ENCODE measurements around the gene RFX6. TPM values are rescaled to one million over a fixed set of nuclear protein-coding genes. Genes with fewer than 3 reads are reported as not detected.

Gene RFX6
- total RNA-seq, 2 donors from 2014 or later: not detected

DNA sequence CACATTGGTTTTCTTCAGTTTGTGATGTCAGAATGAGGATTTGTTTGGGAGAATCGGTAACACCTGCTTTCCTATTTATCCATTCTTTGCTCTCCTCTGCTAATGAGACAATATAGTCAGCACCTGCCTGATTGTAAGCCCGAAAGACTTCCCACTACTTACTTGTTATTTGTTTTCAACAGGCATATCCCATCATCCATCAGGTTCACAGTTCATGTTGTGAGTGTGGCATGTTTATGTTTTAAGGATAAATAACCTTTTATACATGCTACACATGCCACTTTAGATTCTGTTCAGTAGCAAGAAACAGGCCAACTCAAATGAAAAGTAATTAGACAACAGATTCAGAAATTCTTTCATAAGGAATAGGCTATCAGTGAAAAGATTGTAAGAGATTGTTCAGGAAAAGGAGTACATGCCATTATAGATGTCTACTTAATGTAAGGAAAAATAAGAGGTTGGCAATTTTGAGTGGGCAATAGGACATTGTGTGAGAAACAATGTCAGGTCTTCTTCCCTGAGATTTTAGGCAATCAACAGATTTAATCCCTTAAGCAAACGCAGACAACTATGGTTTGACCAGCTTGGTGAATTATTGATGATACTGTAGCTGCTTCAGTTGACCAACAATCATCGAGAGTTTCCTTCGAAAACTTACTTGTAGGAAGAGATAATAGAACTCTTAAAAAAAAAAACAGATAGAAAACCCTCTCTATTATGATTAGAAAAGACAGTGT lies 40.3 kb upstream of the RFX6 start:
- H3K4me3 ChIP-seq: no peak overlapping the region
- TF ChIP-seq, protein P1, sequence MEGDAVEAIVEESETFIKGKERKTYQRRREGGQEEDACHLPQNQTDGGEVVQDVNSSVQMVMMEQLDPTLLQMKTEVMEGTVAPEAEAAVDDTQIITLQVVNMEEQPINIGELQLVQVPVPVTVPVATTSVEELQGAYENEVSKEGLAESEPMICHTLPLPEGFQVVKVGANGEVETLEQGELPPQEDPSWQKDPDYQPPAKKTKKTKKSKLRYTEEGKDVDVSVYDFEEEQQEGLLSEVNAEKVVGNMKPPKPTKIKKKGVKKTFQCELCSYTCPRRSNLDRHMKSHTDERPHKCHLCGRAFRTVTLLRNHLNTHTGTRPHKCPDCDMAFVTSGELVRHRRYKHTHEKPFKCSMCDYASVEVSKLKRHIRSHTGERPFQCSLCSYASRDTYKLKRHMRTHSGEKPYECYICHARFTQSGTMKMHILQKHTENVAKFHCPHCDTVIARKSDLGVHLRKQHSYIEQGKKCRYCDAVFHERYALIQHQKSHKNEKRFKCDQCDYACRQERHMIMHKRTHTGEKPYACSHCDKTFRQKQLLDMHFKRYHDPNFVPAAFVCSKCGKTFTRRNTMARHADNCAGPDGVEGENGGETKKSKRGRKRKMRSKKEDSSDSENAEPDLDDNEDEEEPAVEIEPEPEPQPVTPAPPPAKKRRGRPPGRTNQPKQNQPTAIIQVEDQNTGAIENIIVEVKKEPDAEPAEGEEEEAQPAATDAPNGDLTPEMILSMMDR (IDR thresholded peaks at IDR 0.05): no peak
- H3K4me1 ChIP-seq (ENCODE audit: control insufficient read depth in 1 of 2, low read depth in 2 of 2): no peaks in the 10 kb centered on the region
- H3K27me3 ChIP-seq (replicated peaks; ENCODE audit: insufficient read depth): no peaks in the 10 kb centered on the region
- ATAC-seq (ENCODE audit: insufficient number of reproducible peaks, low FRiP score, low read depth) (no peak), DNase-seq (ENCODE audit: low spot score) (no peak)
- no peaks in the 10 kb centered on the region for H3K36me3 ChIP-seq
- no peaks in the 10 kb centered on the region for H3K9me3 ChIP-seq
- no peak overlapping the region for H3K27ac ChIP-seq

GRCh38 chr6:116840091-116840490 lies 37.0 kb upstream of the RFX6 start:
- H3K4me1 ChIP-seq (ENCODE audit: control insufficient read depth in 1 of 2, low read depth in 2 of 2): no peaks in the 10 kb centered on the region
- H3K27ac ChIP-seq: no peak overlapping the region
- H3K36me3 ChIP-seq: no peaks in the 10 kb centered on the region
- DNase-seq (ENCODE audit: low spot score) (no peak), ATAC-seq (ENCODE audit: insufficient number of reproducible peaks, low FRiP score, low read depth) (no peak)
- no peak overlapping the region for H3K4me3 ChIP-seq
- TF ChIP-seq, protein P1 (IDR thresholded peaks at IDR 0.05): no peak
- no peaks in the 10 kb centered on the region for H3K9me3 ChIP-seq
- no peaks in the 10 kb centered on the region for H3K27me3 ChIP-seq (replicated peaks; ENCODE audit: insufficient read depth)

DNA sequence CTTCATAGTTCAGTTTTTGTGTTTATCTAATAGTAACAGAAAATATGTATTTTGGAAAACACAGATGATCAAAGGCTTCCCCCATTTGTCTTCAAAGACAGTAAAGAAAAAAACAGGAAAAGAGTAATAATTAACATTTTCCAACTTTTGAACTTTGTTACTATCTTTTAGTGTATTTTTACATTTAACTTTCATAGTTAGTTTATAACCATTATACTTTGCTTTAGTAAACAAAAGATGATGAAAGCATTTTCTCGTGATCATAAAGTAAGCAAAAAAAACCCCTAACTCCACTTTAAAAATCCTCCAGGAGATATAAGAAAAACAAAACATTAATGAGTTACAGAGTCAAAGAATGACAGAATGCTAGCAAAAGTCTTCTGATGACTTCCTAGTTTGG lies 34.6 kb upstream of the RFX6 start:
- no peaks in the 10 kb centered on the region for H3K4me1 ChIP-seq (ENCODE audit: control insufficient read depth in 1 of 2, low read depth in 2 of 2)
- ATAC-seq (ENCODE audit: insufficient number of reproducible peaks, low FRiP score, low read depth) (no peak), DNase-seq (ENCODE audit: low spot score) (no peak)
- no peak overlapping the region for H3K27ac ChIP-seq
- no peaks in the 10 kb centered on the region for H3K36me3 ChIP-seq
- TF ChIP-seq, protein P1 (IDR thresholded peaks at IDR 0.05): no peak
- H3K27me3 ChIP-seq (replicated peaks; ENCODE audit: insufficient read depth): no peaks in the 10 kb centered on the region
- no peak overlapping the region for H3K4me3 ChIP-seq
- H3K9me3 ChIP-seq: no peaks in the 10 kb centered on the region

GRCh38 chr6:116847227-116847626 lies 29.8 kb upstream of the RFX6 start:
- H3K4me1 ChIP-seq (ENCODE audit: control insufficient read depth in 1 of 2, low read depth in 2 of 2): no peaks in the 10 kb centered on the region
- H3K4me3 ChIP-seq: no peak overlapping the region
- TF ChIP-seq, protein P1 (IDR thresholded peaks at IDR 0.05): no peak
- no peaks in the 10 kb centered on the region for H3K27me3 ChIP-seq (replicated peaks; ENCODE audit: insufficient read depth)
- H3K9me3 ChIP-seq: no peaks in the 10 kb centered on the region
- ATAC-seq (ENCODE audit: insufficient number of reproducible peaks, low FRiP score, low read depth): no peak
- DNase-seq (ENCODE audit: low spot score): no peak
- no peaks in the 10 kb centered on the region for H3K36me3 ChIP-seq
- no peak overlapping the region for H3K27ac ChIP-seq

- H3K4me3 ChIP-seq: no peak overlapping the region
- peaks cover 2% of the 10 kb centered on the region for H3K9me3 ChIP-seq
- no peak for ATAC-seq (ENCODE audit: insufficient number of reproducible peaks, low FRiP score, low read depth)
- TF ChIP-seq, protein P1 (IDR thresholded peaks at IDR 0.05): no peak
- DNase-seq (ENCODE audit: low spot score): no peak
- H3K27me3 ChIP-seq (replicated peaks; ENCODE audit: insufficient read depth): no peaks in the 10 kb centered on the region
- H3K27ac ChIP-seq: no peak overlapping the region
- no peaks in the 10 kb centered on the region for H3K4me1 ChIP-seq (ENCODE audit: control insufficient read depth in 1 of 2, low read depth in 2 of 2)
- no peaks in the 10 kb centered on the region for H3K36me3 ChIP-seq
Observed at GRCh38 chr6:116858060-116858459, 19.0 kb upstream of the RFX6 start.

Measured in thoracic aorta (tissue), 2 donors.